Skeletal muscle tissue (tissue), 4 donors: ENCODE results near the gene LILRB5. TPM values are rescaled to one million over a fixed set of nuclear protein-coding genes. Genes with fewer than 3 reads are reported as not detected.

Source experiments
- H3K27ac ChIP-seq: one replicate; pipeline ENCODE4 v1.7.0; 2013; ENCODE audit warnings: mild to moderate bottlenecking, low read depth, low read length, inconsistent platforms
- H3K27me3 ChIP-seq, 3 donors: one replicate each; pipeline ENCODE4 v1.7.0; 2013; ENCODE audit warnings: low read length in 3 of 3; ENCODE audit not compliant: control insufficient read depth in 3 of 3, insufficient read depth in 3 of 3
- H3K36me3 ChIP-seq, 3 donors: one replicate each; pipeline ENCODE4 v1.7.0; 2013; ENCODE audit warnings: low read length in 3 of 3; ENCODE audit not compliant: control insufficient read depth in 3 of 3, insufficient read depth in 3 of 3
- H3K4me1 ChIP-seq, 3 donors: one replicate each; pipeline ENCODE4 v1.7.0; 2013; ENCODE audit warnings: low read length in 3 of 3, mild to moderate bottlenecking in 3 of 3; ENCODE audit not compliant: control insufficient read depth in 3 of 3, insufficient read depth in 3 of 3
- H3K4me3 ChIP-seq, 3 donors: one replicate each; pipeline ENCODE4 v1.7.0; 2013; ENCODE audit warnings: low read length in 3 of 3
- H3K9ac ChIP-seq, 3 donors: one replicate each; pipeline ENCODE4 v1.7.0; 2013; ENCODE audit warnings: low read length in 3 of 3, mild to moderate bottlenecking in 3 of 3, moderate library complexity in 2 of 3, low read depth in 1 of 3
- H3K9me3 ChIP-seq, 3 donors: one replicate each; pipeline ENCODE4 v1.7.0; 2013; ENCODE audit warnings: low read length in 3 of 3; ENCODE audit not compliant: control insufficient read depth in 3 of 3
- total RNA-seq: library from RNA; depleted of rRNA; stranded (reverse); fragments of >200 nt; gene quantifications from one replicate; pipeline ENCODE4 v1.2.3, GENCODE V29; 2014
- donor health status: Osteomylitis.

LILRB5 gene
- total RNA-seq, 1 donor from 2014 or later = 2.6 TPM

GRCh38 chr19:54262066-54262465 is 5.0 kb upstream of the LILRB5 start:
- Histone ChIP-seq H3K27ac (no peak overlapping the region), H3K27me3 (peaks cover under 1 to 10% (median 6%) of the 10 kb centered on the region in 3 donors), H3K36me3 (no peaks in the 10 kb centered on the region), H3K4me1 (no peaks in the 10 kb centered on the region), H3K9ac (no peak overlapping the region), H3K4me3 (no peak overlapping the region), H3K9me3 (peaks cover 0 to 2% (median 0%) of the 10 kb centered on the region in 3 donors)

GRCh38 chr19:54256250-54257115 is 590 bp downstream of the LILRB5 start:
- H3K27ac ChIP-seq = no peak overlapping the region
- no peaks in the 10 kb centered on the region for H3K4me1 ChIP-seq
- no peak overlapping the region for H3K9ac ChIP-seq
- H3K4me3 ChIP-seq = peak overlapping the region in 1 of 3 donors; percentile 30
- H3K27me3 ChIP-seq = peaks cover 15 to 39% (median 30%) of the 10 kb centered on the region in 3 donors
- H3K36me3 ChIP-seq = no peaks in the 10 kb centered on the region
- peaks cover 0 to 2% (median 0%) of the 10 kb centered on the region in 3 donors for H3K9me3 ChIP-seq

GRCh38 chr19:54255105-54255775 is 1.8 kb downstream of the LILRB5 start:
- H3K36me3 ChIP-seq = no peaks in the 10 kb centered on the region
- H3K27ac ChIP-seq = no peak overlapping the region
- H3K4me3 ChIP-seq = peak overlapping the region in 1 of 3 donors; percentile 30
- no peak overlapping the region for H3K9ac ChIP-seq
- peaks cover 0 to 2% (median 0%) of the 10 kb centered on the region in 3 donors for H3K9me3 ChIP-seq
- H3K4me1 ChIP-seq = no peaks in the 10 kb centered on the region
- peaks cover 15 to 39% (median 30%) of the 10 kb centered on the region in 3 donors for H3K27me3 ChIP-seq

- Histone ChIP-seq H3K9me3 (no peaks in the 10 kb centered on the region), H3K27ac (no peak overlapping the region), H3K27me3 (peaks cover 15 to 39% (median 30%) of the 10 kb centered on the region in 3 donors), H3K4me1 (no peaks in the 10 kb centered on the region), H3K4me3 (no peak overlapping the region), H3K9ac (no peak overlapping the region), H3K36me3 (no peaks in the 10 kb centered on the region)
These were observed 2.7 kb downstream of the LILRB5 start for GRCh38 chr19:54254195-54254906.

GRCh38 chr19:54253331-54254194 is 3.5 kb downstream of the LILRB5 start:
- no peak overlapping the region for H3K4me3 ChIP-seq
- H3K27me3 ChIP-seq = peaks cover 15 to 39% (median 30%) of the 10 kb centered on the region in 3 donors
- no peaks in the 10 kb centered on the region for H3K36me3 ChIP-seq
- no peak overlapping the region for H3K9ac ChIP-seq
- no peaks in the 10 kb centered on the region for H3K4me1 ChIP-seq
- H3K9me3 ChIP-seq = no peaks in the 10 kb centered on the region
- H3K27ac ChIP-seq = no peak overlapping the region

GRCh38 chr19:54252845-54253244 is 4.2 kb downstream of the LILRB5 start:
- no peaks in the 10 kb centered on the region for H3K4me1 ChIP-seq
- H3K27me3 ChIP-seq = peaks cover 15 to 39% (median 30%) of the 10 kb centered on the region in 3 donors
- H3K27ac ChIP-seq = no peak overlapping the region
- H3K9me3 ChIP-seq = no peaks in the 10 kb centered on the region
- H3K4me3 ChIP-seq = no peak overlapping the region
- no peak overlapping the region for H3K9ac ChIP-seq
- H3K36me3 ChIP-seq = no peaks in the 10 kb centered on the region

- no peaks in the 10 kb centered on the region for H3K4me1 ChIP-seq
- H3K27me3 ChIP-seq = peaks cover 15 to 37% (median 25%) of the 10 kb centered on the region in 3 donors
- no peaks in the 10 kb centered on the region for H3K9me3 ChIP-seq
- no peak overlapping the region for H3K9ac ChIP-seq
- no peak overlapping the region for H3K27ac ChIP-seq
- no peak overlapping the region for H3K4me3 ChIP-seq
- H3K36me3 ChIP-seq = no peaks in the 10 kb centered on the region
These were observed 4.8 kb downstream of the LILRB5 start for GRCh38 chr19:54252243-54252642.

- no peaks in the 10 kb centered on the region for H3K36me3 ChIP-seq
- peaks cover 5 to 8% (median 8%) of the 10 kb centered on the region in 3 donors for H3K27me3 ChIP-seq
These were observed 9.0 kb downstream of the LILRB5 start for GRCh38 chr19:54248016-54248601.

More at GRCh38 chr19:54248016-54248601, 9.0 kb downstream of the LILRB5 start:
- H3K4me3 ChIP-seq = no peak overlapping the region
- H3K9ac ChIP-seq = no peak overlapping the region
- H3K9me3 ChIP-seq = no peaks in the 10 kb centered on the region
- no peak overlapping the region for H3K27ac ChIP-seq
- H3K4me1 ChIP-seq = no peaks in the 10 kb centered on the region
